GM19043 (cell line): ENCODE data around the gene ZBTB7A.

Experiments
- ATAC-seq: cut with Tn5 transposase; IDR thresholded peaks from one replicate; pipeline ENCODE4 v1.9.1; 2021; ENCODE audit warnings: low read depth; ENCODE audit not compliant: unreplicated experiment

Gene ZBTB7A

GRCh38 chr19:4094761-4095487, 28.2 kb upstream of the ZBTB7A start:
- ATAC-seq, result no peak

- no peak for ATAC-seq
Observed at GRCh38 chr19:4094291-4094690, 27.6 kb upstream of the ZBTB7A start.

- no peak for ATAC-seq
Observed at GRCh38 chr19:4093643-4094175, 27.0 kb upstream of the ZBTB7A start.

GRCh38 chr19:4090356-4091220, 23.9 kb upstream of the ZBTB7A start:
- no peak for ATAC-seq

- ATAC-seq, result no peak
Observed at GRCh38 chr19:4089946-4090345, 23.2 kb upstream of the ZBTB7A start.

GRCh38 chr19:4089400-4089908, 22.8 kb upstream of the ZBTB7A start:
- ATAC-seq, result peak; percentile 50

GRCh38 chr19:4088975-4089374, 22.3 kb upstream of the ZBTB7A start:
- ATAC-seq, result peak; percentile 41

- no peak for ATAC-seq
Observed at GRCh38 chr19:4087787-4088679, 21.3 kb upstream of the ZBTB7A start.

- no peak for ATAC-seq
Observed at GRCh38 chr19:4086411-4086867, 19.7 kb upstream of the ZBTB7A start.

GRCh38 chr19:4084547-4084877, 17.8 kb upstream of the ZBTB7A start:
- ATAC-seq, result no peak

- ATAC-seq, result no peak
Observed at GRCh38 chr19:4083677-4084546, 17.2 kb upstream of the ZBTB7A start.

GRCh38 chr19:4082172-4082571, 15.5 kb upstream of the ZBTB7A start:
- no peak for ATAC-seq

- ATAC-seq, result no peak
Observed at GRCh38 chr19:4081441-4082129, 14.9 kb upstream of the ZBTB7A start.

GRCh38 chr19:4080473-4080872, 13.8 kb upstream of the ZBTB7A start:
- ATAC-seq, result no peak

GRCh38 chr19:4077800-4078684, 11.3 kb upstream of the ZBTB7A start:
- ATAC-seq, result no peak

GRCh38 chr19:4077007-4077374, 10.3 kb upstream of the ZBTB7A start:
- ATAC-seq, result no peak

- ATAC-seq, result no peak
Observed at GRCh38 chr19:4075373-4075772, 8.7 kb upstream of the ZBTB7A start.

- no peak for ATAC-seq
Observed at GRCh38 chr19:4071610-4072009, 4.9 kb upstream of the ZBTB7A start.
